Keratinocyte (primary cell): ENCODE data around the gene ZDHHC9.

Experiments used
- CTCF ChIP-seq, 3 experiments: IDR thresholded peaks in 1 of 3; conservative IDR thresholded peaks in 1 of 3; optimal IDR thresholded peaks in 1 of 3; 2 replicates in 2 of 3; 3 replicates in 1 of 3; pipeline versions ENCODE3 to v1.5.1; 2011; ENCODE audit warnings: low read length in 3 of 3, mild to moderate bottlenecking in 3 of 3, moderate library complexity in 2 of 3, control low read depth in 1 of 3, inconsistent platforms in 1 of 3; ENCODE audit not compliant: insufficient read depth in 2 of 3; ENCODE audit errors: extremely low read depth in 1 of 3
- EZH2 ChIP-seq: IDR thresholded peaks from one replicate; pipeline ENCODE4 v1.6.1; 2012; ENCODE audit warnings: inconsistent platforms, mild to moderate bottlenecking, low read length, moderate library complexity

- TF ChIP-seq CTCF (optimal IDR thresholded peaks at IDR 0.05 in 1 of 3, IDR thresholded peaks at IDR 0.05 in 1 of 3, conservative IDR thresholded peaks at IDR 0.05 in 1 of 3; ENCODE audit: extremely low read depth in 1 of 3, insufficient read depth in 2 of 3, low read length in 3 of 3) (no peak), EZH2 (no peak)
Observed at GRCh38 chrX:129798456-129798855, 45.2 kb downstream of the ZDHHC9 start.
